H1 (cell line): ENCODE results near the gene ADAMTS16. TPM values are rescaled to one million over a fixed set of nuclear protein-coding genes. Genes with fewer than 3 reads are reported as not detected.

Experiments used
- CTCF ChIA-PET: fragments of 300-600 bp; sonication (Branson Sonifier 250); formaldehyde crosslinking; loops from one replicate; lab custom pipeline; 2021; ENCODE audit not compliant: partially characterized antibody; lab: Charles Lee
- POLR2A ChIA-PET: fragments of 300-600 bp; sonication (Branson Sonifier 250); formaldehyde crosslinking; loops from one replicate; lab custom pipeline; 2021; ENCODE audit warnings: inconsistent platforms; ENCODE audit not compliant: partially characterized antibody; lab: Charles Lee
- DNase-seq, 2 experiments: peaks; one replicate each; pipeline versions ENCODE4 v3.0.0 to v3.0.0-alpha.2; 2010 to 2022; ENCODE audit warnings: low spot score in 2 of 2, low read depth in 1 of 2, mixed read lengths in 1 of 2
- FAIRE-seq: peaks from 2 replicates; lab custom pipeline; 2011; peaks lifted over from hg19 to GRCh38; lab: Jason Lieb, UNC
- H2AFZ ChIP-seq: 2 replicates; pipeline ENCODE4 v1.8.1; 2012; ENCODE audit warnings: low read length, inconsistent platforms
- H2AK5ac ChIP-seq: 2 replicates; pipeline ENCODE4 v1.6.1; 2013; ENCODE audit warnings: low read depth, low read length
- H2BK120ac ChIP-seq: replicated peaks from 2 replicates; pipeline ENCODE3; 2013; ENCODE audit warnings: low read depth, low read length, inconsistent platforms
- H2BK12ac ChIP-seq: 2 replicates; pipeline ENCODE4 v1.6.1; 2013; ENCODE audit warnings: low read depth, low read length
- H2BK15ac ChIP-seq: 2 replicates; pipeline ENCODE4 v1.6.1; 2013; ENCODE audit warnings: low read length
- H2BK20ac ChIP-seq: 2 replicates; pipeline ENCODE4 v1.6.1; 2013; ENCODE audit warnings: low read length
- H2BK5ac ChIP-seq: 2 replicates; pipeline ENCODE4 v1.6.1; 2013; ENCODE audit warnings: low read depth, low read length
- H3K14ac ChIP-seq: 2 replicates; pipeline ENCODE4 v1.6.1; 2013; ENCODE audit warnings: inconsistent platforms; ENCODE audit not compliant: insufficient read length
- H3K18ac ChIP-seq: 2 replicates; pipeline ENCODE4 v1.6.1; 2013; ENCODE audit warnings: low read length; ENCODE audit errors: extremely low read depth
- H3K23ac ChIP-seq: 2 replicates; pipeline ENCODE4 v1.6.1; 2013; ENCODE audit warnings: inconsistent platforms; ENCODE audit not compliant: insufficient read length
- H3K23me2 ChIP-seq: 2 replicates; pipeline ENCODE4 v1.6.1; 2013; ENCODE audit warnings: low read depth, low read length
- H3K27ac ChIP-seq: 2 replicates; pipeline ENCODE4 v1.6.1; 2011; ENCODE audit warnings: low read depth, low read length, inconsistent platforms
- H3K27me3 ChIP-seq, 4 experiments: replicated peaks in 1 of 4; 1 replicate in 1 of 4; 2 replicates in 3 of 4; pipeline versions ENCODE4 v1.6.1 to v1.8.1; 2011 to 2013; ENCODE audit warnings: low read length in 3 of 4, mild to moderate bottlenecking in 3 of 4, inconsistent platforms in 2 of 4, mixed read lengths in 2 of 4, moderate library complexity in 1 of 4; ENCODE audit not compliant: control insufficient read depth in 3 of 4, insufficient read depth in 3 of 4; ENCODE audit errors: extremely low read depth in 1 of 4
- H3K36me3 ChIP-seq, 4 experiments: 2 replicates each; pipeline versions ENCODE4 v1.6.1 to v1.8.1; 2011 to 2013; ENCODE audit warnings: mild to moderate bottlenecking in 4 of 4, low read length in 3 of 4, moderate library complexity in 2 of 4, control low read depth in 1 of 4, inconsistent platforms in 1 of 4; ENCODE audit not compliant: insufficient read depth in 4 of 4, control insufficient read depth in 2 of 4
- H3K4ac ChIP-seq: replicated peaks from 2 replicates; pipeline ENCODE3; 2013; ENCODE audit warnings: low read length, low read depth, mixed read lengths, inconsistent platforms; ENCODE audit not compliant: insufficient read length
- H3K4me1 ChIP-seq, 4 experiments: replicated peaks in 1 of 4; 1 replicate in 1 of 4; 2 replicates in 3 of 4; pipeline versions ENCODE4 v1.6.1 to v1.8.1; 2011 to 2013; ENCODE audit warnings: low read length in 3 of 4, inconsistent platforms in 2 of 4, mixed read lengths in 1 of 4; ENCODE audit not compliant: insufficient read depth in 4 of 4, control insufficient read depth in 3 of 4
- H3K4me2 ChIP-seq, 2 experiments: 2 replicates each; pipeline versions ENCODE4 v1.6.1 to v1.8.1; 2011 to 2013; ENCODE audit warnings: low read depth in 2 of 2, low read length in 2 of 2, control low read depth in 1 of 2, inconsistent platforms in 1 of 2, mild to moderate bottlenecking in 1 of 2; ENCODE audit not compliant: insufficient read depth in 1 of 2
- H3K4me3 ChIP-seq, 4 experiments: fragments of 200-600, 300-600 bp in 1 of 4; sonication (generic), shearing (Covaris generic), sonication (Bioruptor Twin) in 1 of 4; 2 replicates each; pipeline versions ENCODE4 v1.5.1 to v1.8.1; 2011 to 2016; ENCODE audit warnings: low read length in 4 of 4, low read depth in 3 of 4, control low read depth in 2 of 4, inconsistent platforms in 2 of 4, mild to moderate bottlenecking in 2 of 4, mixed read lengths in 1 of 4, moderate library complexity in 1 of 4; ENCODE audit not compliant: insufficient read depth in 2 of 4; ENCODE audit errors: extremely low read depth in 1 of 4
- H3K56ac ChIP-seq: replicated peaks from 2 replicates; pipeline ENCODE3; 2013; ENCODE audit warnings: low read depth, mild to moderate bottlenecking, mixed read lengths, low read length, inconsistent platforms; ENCODE audit not compliant: insufficient read length
- H3K79me1 ChIP-seq: 2 replicates; pipeline ENCODE4 v1.6.1; 2013; ENCODE audit warnings: low read depth, low read length, control low read depth
- H3K79me2 ChIP-seq, 2 experiments: 2 replicates each; pipeline versions ENCODE4 v1.6.1 to v1.8.1; 2012 to 2013; ENCODE audit warnings: low read length in 2 of 2, mild to moderate bottlenecking in 2 of 2, inconsistent platforms in 1 of 2; ENCODE audit not compliant: insufficient read depth in 2 of 2, control insufficient read depth in 1 of 2
- H3K9ac ChIP-seq, 4 experiments: replicated peaks in 1 of 4; 1 replicate in 1 of 4; 2 replicates in 3 of 4; pipeline versions ENCODE4 v1.6.1 to v1.8.1; 2011 to 2013; ENCODE audit warnings: low read depth in 3 of 4, low read length in 3 of 4, control low read depth in 2 of 4, mild to moderate bottlenecking in 2 of 4, moderate library complexity in 2 of 4, inconsistent platforms in 1 of 4; ENCODE audit errors: extremely low read depth in 1 of 4
- H3K9me3 ChIP-seq, 2 experiments: 2 replicates each; pipeline versions ENCODE4 v1.6.1 to v1.8.1; 2012 to 2013; ENCODE audit warnings: mild to moderate bottlenecking in 2 of 2, moderate library complexity in 2 of 2, control low read depth in 1 of 2, inconsistent platforms in 1 of 2, low read depth in 1 of 2, low read length in 1 of 2, mixed read lengths in 1 of 2; ENCODE audit not compliant: insufficient read depth in 2 of 2
- H4K20me1 ChIP-seq, 2 experiments: replicated peaks in 1 of 2; 2 replicates each; pipeline versions ENCODE3 to v1.8.1; 2011 to 2013; ENCODE audit warnings: inconsistent platforms in 2 of 2, low read length in 2 of 2, mild to moderate bottlenecking in 1 of 2; ENCODE audit not compliant: insufficient read depth in 2 of 2, control insufficient read depth in 1 of 2
- H4K5ac ChIP-seq: 2 replicates; pipeline ENCODE4 v1.6.1; 2013; ENCODE audit warnings: low read length, low read depth, mixed read lengths, inconsistent platforms; ENCODE audit not compliant: insufficient read length
- H4K8ac ChIP-seq: 2 replicates; pipeline ENCODE4 v1.8.0; 2013; ENCODE audit warnings: mild to moderate bottlenecking, moderate library complexity, low read length, inconsistent platforms; ENCODE audit not compliant: insufficient read depth; ENCODE audit errors: extremely low read depth
- H4K91ac ChIP-seq: replicated peaks from 2 replicates; pipeline ENCODE3; 2013; ENCODE audit warnings: low read length, mixed read lengths, inconsistent platforms; ENCODE audit not compliant: insufficient read length
- BACH1 ChIP-seq: IDR thresholded peaks from 2 replicates; pipeline ENCODE4 v1.6.1; 2012; ENCODE audit warnings: low read length, improper control_type of control experiment
- BRCA1 ChIP-seq: IDR thresholded peaks from 2 replicates; pipeline ENCODE4 v1.6.1; 2012; ENCODE audit warnings: low read depth, low read length, improper control_type of control experiment
- CBX5 ChIP-seq: fragments of 300-800, 300-1000 bp; sonication (generic); IDR thresholded peaks from 2 replicates; pipeline ENCODE4 v1.7.1; 2016; ENCODE audit warnings: antibody characterized with exemption, low read length, low read depth
- FOSL1 ChIP-seq: IDR thresholded peaks from 2 replicates; pipeline ENCODE4 v1.6.1; 2011; ENCODE audit warnings: mild to moderate bottlenecking, low read depth, low read length, moderate library complexity; ENCODE audit not compliant: insufficient read depth
- MAFK ChIP-seq: IDR thresholded peaks from 2 replicates; pipeline ENCODE4 v1.6.1; 2012; ENCODE audit warnings: low read depth, mild to moderate bottlenecking, improper control_type of control experiment, low read length
- SAP30 ChIP-seq: fragments of 300-600 bp; sonication (generic); IDR thresholded peaks from 2 replicates; pipeline ENCODE4 v1.7.1; 2012; ENCODE audit warnings: low read length, moderate library complexity, mild to moderate bottlenecking, inconsistent platforms; ENCODE audit not compliant: insufficient read depth, insufficient replicate concordance
- SRF ChIP-seq: IDR thresholded peaks from 2 replicates; pipeline ENCODE4 v1.6.1; 2011; ENCODE audit warnings: mild to moderate bottlenecking, low read depth, low read length, moderate library complexity
- WGBS, 2 experiments: shearing (Covaris generic) in 1 of 2; methylation state at CpG; one replicate each; pipeline versions ENCODE4 v1.1.6 to v1.1.7; 2013 to 2015; ENCODE audit warnings: low lambda C conversion rate in 2 of 2, mixed read lengths in 2 of 2, inconsistent platforms in 1 of 2, low coverage in 1 of 2, missing lambda C conversion rate in 1 of 2; ENCODE audit not compliant: insufficient replicate concordance in 2 of 2, insufficient coverage in 1 of 2, insufficient read length in 1 of 2; ENCODE audit errors: extremely low coverage in 1 of 2, missing lambda C conversion rate in 1 of 2; 5-methylcytosine and 5-hydroxymethylcytosine counted together
- polyA plus RNA-seq, 7 experiments: library from polyadenylated mRNA; depleted of rRNA in 3 of 7; stranded (reverse) in 5 of 7; unstranded in 2 of 7; fragments of >200 nt in 5 of 7; fragments of 200-250 nt in 2 of 7; gene quantifications; 1 replicate in 5 of 7; 2 replicates in 1 of 7; 4 replicates in 1 of 7; pipeline versions ENCODE4 v1.2.1 to v1.2.3, GENCODE V29; 2011 to 2013; ENCODE audit warnings: missing spikeins in 2 of 7, mixed read lengths in 2 of 7
- total RNA-seq: library from RNA; stranded (reverse); fragmentation: NEBNext Ultra II Directional; extraction: Animal tissue kit (Norgen Biotek cat#: 25700); gene quantifications from 2 replicates; pipeline ENCODE4 v1.2.1, GENCODE V29; 2021
- TF ChIP-seq, protein P1 (sequence below): IDR thresholded peaks from 2 replicates; pipeline ENCODE4 v1.6.1; 2012; ENCODE audit warnings: inconsistent platforms
- TF ChIP-seq, protein P2 (sequence below): IDR thresholded peaks from 2 replicates; pipeline ENCODE4 v1.6.1; 2012; ENCODE audit warnings: inconsistent platforms

The ADAMTS16 gene
- total and polyA plus RNA-seq, 2 of the 8 experiments (the other 6 are each of a cell fraction or from before 2014, with no cell fraction given) = 3.7 to 16.0 TPM

DNA sequence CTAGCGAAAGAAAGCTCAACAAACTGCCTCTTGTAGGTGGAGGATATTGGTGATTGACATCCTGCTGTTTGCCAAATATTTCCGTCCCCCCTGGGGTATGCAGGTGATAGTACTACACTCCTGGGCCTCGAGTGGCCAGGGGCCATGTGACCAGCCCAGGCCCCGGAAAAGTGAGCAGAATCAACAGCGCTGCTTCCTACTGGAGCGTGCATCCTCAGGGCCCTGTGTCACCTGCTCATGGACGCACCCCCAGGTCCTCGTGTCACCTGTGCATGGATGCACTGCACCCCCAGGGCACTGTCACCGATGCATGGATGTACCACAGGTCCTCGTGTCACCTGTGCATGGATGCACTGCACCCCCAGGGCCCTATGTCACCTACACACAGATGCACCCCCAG is 43.8 kb downstream of the ADAMTS16 start:
- Histone ChIP-seq H3K36me3 (no peaks in the 10 kb centered on the region), H2BK5ac (peak overlapping the region; percentile 99), H3K14ac (no peak overlapping the region), H2BK20ac (peak overlapping the region; percentile 98), H4K20me1 (no peaks in the 10 kb centered on the region), H3K18ac (peak overlapping the region; percentile 76), H4K91ac (peak overlapping the region; percentile 100), H3K4me1 (peaks cover 16 to 33% (median 27%) of the 10 kb centered on the region in 4 experiments), H2BK120ac (peak overlapping the region; percentile 94), H3K4me3 (peak overlapping the region in 1 of 4 experiments; percentile 43; a peak in 1 of 8 replicates), H2AFZ (no peak overlapping the region), H2AK5ac (peak overlapping the region; percentile 99), H4K8ac (no peak overlapping the region), H3K27ac (peak overlapping the region; percentile 75; the same call in 1 of the 2 replicates), H4K5ac (no peak overlapping the region), H3K4ac (peak overlapping the region; percentile 98), H3K9ac (0 out of 7 replicates have a peak overlapping the region, but pooled peaks of 1 of the 4 experiments have one; percentile 36), H3K56ac (no peak overlapping the region), H3K23ac (no peak overlapping the region), H3K27me3 (no peaks in the 10 kb centered on the region), H3K79me2 (no peaks in the 10 kb centered on the region), H3K23me2 (no peaks in the 10 kb centered on the region), H3K9me3 (no peaks in the 10 kb centered on the region), H2BK12ac (peak overlapping the region; percentile 95), H3K79me1 (no peaks in the 10 kb centered on the region; the same call in 1 of the 2 replicates), H3K4me2 (peak overlapping the region in 1 of 2 experiments; percentile 73; a peak in 1 of 4 replicates), H2BK15ac (peak overlapping the region; percentile 76; the same call in 1 of the 2 replicates)
- ChIA-PET CTCF (interaction anchor here (0.6 to 2.3 kb wide), 2 partner anchors 91 to 235 kb away, joined by 3 to 7 read pairs; no protein-coding TSS in a partner anchor), POLR2A (interaction anchor here (0.9 to 5.1 kb wide), 7 partner anchors 9 to 53 kb away, joined by 3 to 25 read pairs (median 4); no protein-coding TSS in a partner anchor)
- FAIRE-seq (no peak), DNase-seq (no peak)
- 79% methylated on average over 10 of the region's 10 CpGs; no CpG with 5 or more reads in 1 of the 2 experiments for WGBS, 2 experiments
- TF ChIP-seq, protein P1, sequence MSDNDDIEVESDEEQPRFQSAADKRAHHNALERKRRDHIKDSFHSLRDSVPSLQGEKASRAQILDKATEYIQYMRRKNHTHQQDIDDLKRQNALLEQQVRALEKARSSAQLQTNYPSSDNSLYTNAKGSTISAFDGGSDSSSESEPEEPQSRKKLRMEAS = peak; percentile 84
- TF ChIP-seq FOSL1 (no peak), BRCA1 (no peak), BACH1 (no peak), SRF (no peak), SAP30 (no peak), MAFK (no peak), CBX5 (no peak)
- TF ChIP-seq, protein P2, sequence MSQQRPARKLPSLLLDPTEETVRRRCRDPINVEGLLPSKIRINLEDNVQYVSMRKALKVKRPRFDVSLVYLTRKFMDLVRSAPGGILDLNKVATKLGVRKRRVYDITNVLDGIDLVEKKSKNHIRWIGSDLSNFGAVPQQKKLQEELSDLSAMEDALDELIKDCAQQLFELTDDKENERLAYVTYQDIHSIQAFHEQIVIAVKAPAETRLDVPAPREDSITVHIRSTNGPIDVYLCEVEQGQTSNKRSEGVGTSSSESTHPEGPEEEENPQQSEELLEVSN = peak; percentile 78; the same call in 1 of the 2 replicates
